ENCODE measurements around the gene VPS52. TPM values are rescaled to one million over a fixed set of nuclear protein-coding genes. Genes with fewer than 3 reads are reported as not detected.
A peak's percentile ranks its signal among the peaks of the same experiment; 100 is the strongest.

Gene VPS52
- total and polyA plus RNA-seq, 9 of the 15 experiments (the other 6 are each of a cell fraction or from before 2014, with no cell fraction given), result 24.4 to 103 (median 40.2) TPM

- TF ChIP-seq, protein P1, sequence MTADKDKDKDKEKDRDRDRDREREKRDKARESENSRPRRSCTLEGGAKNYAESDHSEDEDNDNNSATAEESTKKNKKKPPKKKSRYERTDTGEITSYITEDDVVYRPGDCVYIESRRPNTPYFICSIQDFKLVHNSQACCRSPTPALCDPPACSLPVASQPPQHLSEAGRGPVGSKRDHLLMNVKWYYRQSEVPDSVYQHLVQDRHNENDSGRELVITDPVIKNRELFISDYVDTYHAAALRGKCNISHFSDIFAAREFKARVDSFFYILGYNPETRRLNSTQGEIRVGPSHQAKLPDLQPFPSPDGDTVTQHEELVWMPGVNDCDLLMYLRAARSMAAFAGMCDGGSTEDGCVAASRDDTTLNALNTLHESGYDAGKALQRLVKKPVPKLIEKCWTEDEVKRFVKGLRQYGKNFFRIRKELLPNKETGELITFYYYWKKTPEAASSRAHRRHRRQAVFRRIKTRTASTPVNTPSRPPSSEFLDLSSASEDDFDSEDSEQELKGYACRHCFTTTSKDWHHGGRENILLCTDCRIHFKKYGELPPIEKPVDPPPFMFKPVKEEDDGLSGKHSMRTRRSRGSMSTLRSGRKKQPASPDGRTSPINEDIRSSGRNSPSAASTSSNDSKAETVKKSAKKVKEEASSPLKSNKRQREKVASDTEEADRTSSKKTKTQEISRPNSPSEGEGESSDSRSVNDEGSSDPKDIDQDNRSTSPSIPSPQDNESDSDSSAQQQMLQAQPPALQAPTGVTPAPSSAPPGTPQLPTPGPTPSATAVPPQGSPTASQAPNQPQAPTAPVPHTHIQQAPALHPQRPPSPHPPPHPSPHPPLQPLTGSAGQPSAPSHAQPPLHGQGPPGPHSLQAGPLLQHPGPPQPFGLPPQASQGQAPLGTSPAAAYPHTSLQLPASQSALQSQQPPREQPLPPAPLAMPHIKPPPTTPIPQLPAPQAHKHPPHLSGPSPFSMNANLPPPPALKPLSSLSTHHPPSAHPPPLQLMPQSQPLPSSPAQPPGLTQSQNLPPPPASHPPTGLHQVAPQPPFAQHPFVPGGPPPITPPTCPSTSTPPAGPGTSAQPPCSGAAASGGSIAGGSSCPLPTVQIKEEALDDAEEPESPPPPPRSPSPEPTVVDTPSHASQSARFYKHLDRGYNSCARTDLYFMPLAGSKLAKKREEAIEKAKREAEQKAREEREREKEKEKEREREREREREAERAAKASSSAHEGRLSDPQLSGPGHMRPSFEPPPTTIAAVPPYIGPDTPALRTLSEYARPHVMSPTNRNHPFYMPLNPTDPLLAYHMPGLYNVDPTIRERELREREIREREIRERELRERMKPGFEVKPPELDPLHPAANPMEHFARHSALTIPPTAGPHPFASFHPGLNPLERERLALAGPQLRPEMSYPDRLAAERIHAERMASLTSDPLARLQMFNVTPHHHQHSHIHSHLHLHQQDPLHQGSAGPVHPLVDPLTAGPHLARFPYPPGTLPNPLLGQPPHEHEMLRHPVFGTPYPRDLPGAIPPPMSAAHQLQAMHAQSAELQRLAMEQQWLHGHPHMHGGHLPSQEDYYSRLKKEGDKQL (CRISPR knock-in tag; IDR thresholded peaks at IDR 0.05; ENCODE audit: borderline replicate concordance), result no peak
- TF ChIP-seq ELF4 (CRISPR knock-in tag; IDR thresholded peaks at IDR 0.05) (peak; percentile 3; the same call in 1 of the 2 replicates), KLF16 (IDR thresholded peaks at IDR 0.05) (no peak), POLR3A (IDR thresholded peaks at IDR 0.05; ENCODE audit: borderline replicate concordance, extremely low read depth, insufficient read depth, insufficient read length) (no peak), ZBTB33 (CRISPR knock-in tag; IDR thresholded peaks at IDR 0.05) (peak; percentile 67), ZNF592 (IDR thresholded peaks at IDR 0.05) (no peak), ZFX (CRISPR knock-in tag; IDR thresholded peaks at IDR 0.05) (peak; percentile 100), SMARCE1 (IDR thresholded peaks at IDR 0.05) (0 out of 2 replicates have a peak, but pooled peaks have one; percentile 12), SMARCA4 (IDR thresholded peaks at IDR 0.05) (no peak), POLR2B (IDR thresholded peaks at IDR 0.05; ENCODE audit: low read depth, partially characterized antibody) (peak; percentile 100)
- TF ChIP-seq, protein P2, sequence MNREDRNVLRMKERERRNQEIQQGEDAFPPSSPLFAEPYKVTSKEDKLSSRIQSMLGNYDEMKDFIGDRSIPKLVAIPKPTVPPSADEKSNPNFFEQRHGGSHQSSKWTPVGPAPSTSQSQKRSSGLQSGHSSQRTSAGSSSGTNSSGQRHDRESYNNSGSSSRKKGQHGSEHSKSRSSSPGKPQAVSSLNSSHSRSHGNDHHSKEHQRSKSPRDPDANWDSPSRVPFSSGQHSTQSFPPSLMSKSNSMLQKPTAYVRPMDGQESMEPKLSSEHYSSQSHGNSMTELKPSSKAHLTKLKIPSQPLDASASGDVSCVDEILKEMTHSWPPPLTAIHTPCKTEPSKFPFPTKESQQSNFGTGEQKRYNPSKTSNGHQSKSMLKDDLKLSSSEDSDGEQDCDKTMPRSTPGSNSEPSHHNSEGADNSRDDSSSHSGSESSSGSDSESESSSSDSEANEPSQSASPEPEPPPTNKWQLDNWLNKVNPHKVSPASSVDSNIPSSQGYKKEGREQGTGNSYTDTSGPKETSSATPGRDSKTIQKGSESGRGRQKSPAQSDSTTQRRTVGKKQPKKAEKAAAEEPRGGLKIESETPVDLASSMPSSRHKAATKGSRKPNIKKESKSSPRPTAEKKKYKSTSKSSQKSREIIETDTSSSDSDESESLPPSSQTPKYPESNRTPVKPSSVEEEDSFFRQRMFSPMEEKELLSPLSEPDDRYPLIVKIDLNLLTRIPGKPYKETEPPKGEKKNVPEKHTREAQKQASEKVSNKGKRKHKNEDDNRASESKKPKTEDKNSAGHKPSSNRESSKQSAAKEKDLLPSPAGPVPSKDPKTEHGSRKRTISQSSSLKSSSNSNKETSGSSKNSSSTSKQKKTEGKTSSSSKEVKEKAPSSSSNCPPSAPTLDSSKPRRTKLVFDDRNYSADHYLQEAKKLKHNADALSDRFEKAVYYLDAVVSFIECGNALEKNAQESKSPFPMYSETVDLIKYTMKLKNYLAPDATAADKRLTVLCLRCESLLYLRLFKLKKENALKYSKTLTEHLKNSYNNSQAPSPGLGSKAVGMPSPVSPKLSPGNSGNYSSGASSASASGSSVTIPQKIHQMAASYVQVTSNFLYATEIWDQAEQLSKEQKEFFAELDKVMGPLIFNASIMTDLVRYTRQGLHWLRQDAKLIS (CRISPR knock-in tag; IDR thresholded peaks at IDR 0.05), result peak; percentile 95
These were observed at the start of gene VPS52, which contains the start of gene RPS18 (continued) for GRCh38 chr6:33271468-33272274.
